Midbrain (tissue), 1 donor: ENCODE data around the gene MXD4.

Source experiments
- DNase-seq: peaks from one replicate; lab custom pipeline; 2025; lab: John Stamatoyannopoulos, UW

Gene MXD4

GRCh38 chr4:2263926-2264321 is 2.0 kb upstream of the MXD4 start:
- no peak for DNase-seq

- DNase-seq: no peak
These were observed 988 bp upstream of the MXD4 start for GRCh38 chr4:2262944-2263250.

- DNase-seq: peak; percentile 99
These were observed 435 bp upstream of the MXD4 start for GRCh38 chr4:2262145-2262943.

- peak; percentile 24 for DNase-seq
These were observed 628 bp downstream of the MXD4 start for GRCh38 chr4:2261110-2261852.

- DNase-seq: no peak
These were observed 1.4 kb downstream of the MXD4 start for GRCh38 chr4:2260344-2261109.

GRCh38 chr4:2259541-2260343 is 2.2 kb downstream of the MXD4 start:
- no peak for DNase-seq

- DNase-seq: no peak
These were observed 2.8 kb downstream of the MXD4 start for GRCh38 chr4:2259036-2259540.

- DNase-seq: no peak
These were observed 3.5 kb downstream of the MXD4 start for GRCh38 chr4:2258091-2259035.

- peak; percentile 12 for DNase-seq
These were observed 4.4 kb downstream of the MXD4 start for GRCh38 chr4:2257361-2258081.

GRCh38 chr4:2256781-2257191 is 5.1 kb downstream of the MXD4 start:
- peak; percentile 22 for DNase-seq

GRCh38 chr4:2256156-2256731 is 5.7 kb downstream of the MXD4 start:
- DNase-seq: no peak

GRCh38 chr4:2255501-2256155 is 6.3 kb downstream of the MXD4 start:
- DNase-seq: no peak

- DNase-seq: no peak
These were observed 7.0 kb downstream of the MXD4 start for GRCh38 chr4:2254665-2255500.

- DNase-seq: no peak
These were observed 8.5 kb downstream of the MXD4 start for GRCh38 chr4:2253160-2254084.

- no peak for DNase-seq
These were observed 9.3 kb downstream of the MXD4 start for GRCh38 chr4:2252530-2253091.

GRCh38 chr4:2251795-2252529 is 9.9 kb downstream of the MXD4 start:
- DNase-seq: no peak
